ENCODE results near the gene GCLC. TPM values are rescaled to one million over a fixed set of nuclear protein-coding genes. Genes with fewer than 3 reads are reported as not detected.

GCLC gene
- total and polyA plus RNA-seq, 9 of the 15 experiments (the other 6 are each of a cell fraction or from before 2014, with no cell fraction given) = 3.9 to 20.0 (median 9.4) TPM

DNA sequence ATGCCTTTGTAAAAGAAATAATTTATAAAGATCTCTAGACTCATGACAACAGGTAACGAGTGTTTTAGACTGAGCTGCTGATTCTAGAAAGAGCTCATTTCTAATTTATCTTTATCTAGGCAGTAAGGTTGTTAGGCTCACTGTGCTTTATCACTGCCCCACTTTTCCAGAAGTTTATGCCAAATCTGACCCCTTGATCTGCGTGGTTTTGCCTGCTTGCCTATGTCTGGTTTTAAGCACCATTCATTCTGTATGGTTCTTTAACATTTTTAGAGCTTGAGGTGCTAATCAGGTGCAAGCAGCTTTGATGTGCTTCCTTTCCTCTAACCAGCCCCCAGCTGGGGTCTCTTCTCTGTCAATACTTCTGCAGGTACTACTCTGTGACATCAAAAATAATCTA is 49.7 kb upstream of the GCLC start:
- Histone ChIP-seq H3K9ac (ENCODE audit: insufficient read depth in 1 of 2, low read depth in 2 of 2, low read length in 2 of 2) (no peak overlapping the region), H3K27ac (ENCODE audit: extremely low read depth, low read depth, low read length) (no peak overlapping the region), H3K79me2 (ENCODE audit: control insufficient read depth, insufficient read depth, low read length) (no peaks in the 10 kb centered on the region), H3K9me1 (ENCODE audit: control insufficient read depth, insufficient read depth, low read length) (no peaks in the 10 kb centered on the region), H2AFZ (ENCODE audit: low read depth, low read length) (no peak overlapping the region), H3K4me3 (no peak overlapping the region), H3K4me1 (replicated peaks in 1 of 2; ENCODE audit: control insufficient read depth in 2 of 2, insufficient read depth in 2 of 2, low read length in 2 of 2) (peaks cover 0 to 6% of the 10 kb centered on the region in 2 experiments; a peak in 1 of 5 replicates), H3K27me3 (ENCODE audit: control insufficient read depth in 2 of 2, insufficient read depth in 2 of 2, low read length in 2 of 2) (0 out of 5 replicates have a peak, but pooled peaks cover 0 to 4% of the 10 kb centered on the region in 2 experiments), H3K4me2 (ENCODE audit: insufficient read depth, low read length) (no peak overlapping the region), H4K20me1 (replicated peaks; ENCODE audit: control insufficient read depth, insufficient read depth, low read length) (no peaks in the 10 kb centered on the region), H3K9me3 (replicated peaks; ENCODE audit: control insufficient read depth, insufficient read depth, low read depth, low read length) (no peaks in the 10 kb centered on the region), H3K36me3 (ENCODE audit: control insufficient read depth, insufficient read depth, low read length) (no peaks in the 10 kb centered on the region)
- FAIRE-seq (no peak), DNase-seq (ENCODE audit: extremely low read depth in 1 of 4, low spot score in 3 of 4) (no peak), ATAC-seq (no peak)
- ChIA-PET CTCF (ENCODE audit: low intra/inter-chr PET ratio) (no interaction called here), POLR2A (interaction anchor here (0.7 to 0.8 kb wide), 2 partner anchors 17 to 39 kb away, joined by 3 read pairs; no protein-coding TSS in a partner anchor)
- WGBS (ENCODE audit: insufficient coverage, low coverage, missing lambda C conversion rate) = 0% methylated on average over 2 of the region's 2 CpGs
- in situ Hi-C loops (cut with MboI) (no loop called here), intact Hi-C loops (cut with micrococcal nuclease) (no loop called here)
- BruUV-seq (replicated peaks) = no TSS peak
- TF ChIP-seq NFE2L1 (tag; IDR thresholded peaks at IDR 0.05; ENCODE audit: borderline replicate concordance, low read depth) (no peak), SMAD2 (IDR thresholded peaks at IDR 0.05; ENCODE audit: low read depth, low read length) (no peak), HMG20A (CRISPR knock-in tag; conservative IDR thresholded peaks at IDR 0.05) (no peak), SMARCA5 (IDR thresholded peaks at IDR 0.05) (no peak), ZNF431 (CRISPR knock-in tag; IDR thresholded peaks at IDR 0.05) (no peak), MYC (IDR thresholded peaks at IDR 0.05; ENCODE audit: low read depth, low read length) (no peak), MYC (CRISPR knock-in tag; IDR thresholded peaks at IDR 0.05; ENCODE audit: borderline replicate concordance, low read depth) (no peak), HDAC2 (IDR thresholded peaks at IDR 0.05) (no peak), NFIC (IDR thresholded peaks at IDR 0.05) (no peak), FOS (IDR thresholded peaks at IDR 0.05; ENCODE audit: extremely low read depth, insufficient read length) (no peak), ZKSCAN8 (CRISPR knock-in tag; IDR thresholded peaks at IDR 0.05) (no peak), ZNF274 (IDR thresholded peaks at IDR 0.05; ENCODE audit: borderline replicate concordance, low read depth, low read length) (no peak), FOXJ3 (CRISPR knock-in tag; IDR thresholded peaks at IDR 0.05) (no peak), ARID1B (IDR thresholded peaks at IDR 0.05) (no peak)
- TF ChIP-seq, protein P1, sequence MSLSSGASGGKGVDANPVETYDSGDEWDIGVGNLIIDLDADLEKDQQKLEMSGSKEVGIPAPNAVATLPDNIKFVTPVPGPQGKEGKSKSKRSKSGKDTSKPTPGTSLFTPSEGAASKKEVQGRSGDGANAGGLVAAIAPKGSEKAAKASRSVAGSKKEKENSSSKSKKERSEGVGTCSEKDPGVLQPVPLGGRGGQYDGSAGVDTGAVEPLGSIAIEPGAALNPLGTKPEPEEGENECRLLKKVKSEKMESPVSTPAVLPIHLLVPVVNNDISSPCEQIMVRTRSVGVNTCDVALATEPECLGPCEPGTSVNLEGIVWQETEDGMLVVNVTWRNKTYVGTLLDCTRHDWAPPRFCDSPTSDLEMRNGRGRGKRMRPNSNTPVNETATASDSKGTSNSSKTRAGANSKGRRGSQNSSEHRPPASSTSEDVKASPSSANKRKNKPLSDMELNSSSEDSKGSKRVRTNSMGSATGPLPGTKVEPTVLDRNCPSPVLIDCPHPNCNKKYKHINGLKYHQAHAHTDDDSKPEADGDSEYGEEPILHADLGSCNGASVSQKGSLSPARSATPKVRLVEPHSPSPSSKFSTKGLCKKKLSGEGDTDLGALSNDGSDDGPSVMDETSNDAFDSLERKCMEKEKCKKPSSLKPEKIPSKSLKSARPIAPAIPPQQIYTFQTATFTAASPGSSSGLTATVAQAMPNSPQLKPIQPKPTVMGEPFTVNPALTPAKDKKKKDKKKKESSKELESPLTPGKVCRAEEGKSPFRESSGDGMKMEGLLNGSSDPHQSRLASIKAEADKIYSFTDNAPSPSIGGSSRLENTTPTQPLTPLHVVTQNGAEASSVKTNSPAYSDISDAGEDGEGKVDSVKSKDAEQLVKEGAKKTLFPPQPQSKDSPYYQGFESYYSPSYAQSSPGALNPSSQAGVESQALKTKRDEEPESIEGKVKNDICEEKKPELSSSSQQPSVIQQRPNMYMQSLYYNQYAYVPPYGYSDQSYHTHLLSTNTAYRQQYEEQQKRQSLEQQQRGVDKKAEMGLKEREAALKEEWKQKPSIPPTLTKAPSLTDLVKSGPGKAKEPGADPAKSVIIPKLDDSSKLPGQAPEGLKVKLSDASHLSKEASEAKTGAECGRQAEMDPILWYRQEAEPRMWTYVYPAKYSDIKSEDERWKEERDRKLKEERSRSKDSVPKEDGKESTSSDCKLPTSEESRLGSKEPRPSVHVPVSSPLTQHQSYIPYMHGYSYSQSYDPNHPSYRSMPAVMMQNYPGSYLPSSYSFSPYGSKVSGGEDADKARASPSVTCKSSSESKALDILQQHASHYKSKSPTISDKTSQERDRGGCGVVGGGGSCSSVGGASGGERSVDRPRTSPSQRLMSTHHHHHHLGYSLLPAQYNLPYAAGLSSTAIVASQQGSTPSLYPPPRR (CRISPR knock-in tag; IDR thresholded peaks at IDR 0.05; ENCODE audit: borderline replicate concordance) = no peak
- TF ChIP-seq, protein P2, sequence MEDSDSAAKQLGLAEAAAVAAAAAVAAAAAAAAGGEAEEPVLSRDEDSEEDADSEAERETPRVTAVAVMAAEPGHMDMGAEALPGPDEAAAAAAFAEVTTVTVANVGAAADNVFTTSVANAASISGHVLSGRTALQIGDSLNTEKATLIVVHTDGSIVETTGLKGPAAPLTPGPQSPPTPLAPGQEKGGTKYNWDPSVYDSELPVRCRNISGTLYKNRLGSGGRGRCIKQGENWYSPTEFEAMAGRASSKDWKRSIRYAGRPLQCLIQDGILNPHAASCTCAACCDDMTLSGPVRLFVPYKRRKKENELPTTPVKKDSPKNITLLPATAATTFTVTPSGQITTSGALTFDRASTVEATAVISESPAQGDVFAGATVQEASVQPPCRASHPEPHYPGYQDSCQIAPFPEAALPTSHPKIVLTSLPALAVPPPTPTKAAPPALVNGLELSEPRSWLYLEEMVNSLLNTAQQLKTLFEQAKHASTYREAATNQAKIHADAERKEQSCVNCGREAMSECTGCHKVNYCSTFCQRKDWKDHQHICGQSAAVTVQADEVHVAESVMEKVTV (CRISPR knock-in tag; IDR thresholded peaks at IDR 0.05) = no peak
- TF ChIP-seq, protein P3, sequence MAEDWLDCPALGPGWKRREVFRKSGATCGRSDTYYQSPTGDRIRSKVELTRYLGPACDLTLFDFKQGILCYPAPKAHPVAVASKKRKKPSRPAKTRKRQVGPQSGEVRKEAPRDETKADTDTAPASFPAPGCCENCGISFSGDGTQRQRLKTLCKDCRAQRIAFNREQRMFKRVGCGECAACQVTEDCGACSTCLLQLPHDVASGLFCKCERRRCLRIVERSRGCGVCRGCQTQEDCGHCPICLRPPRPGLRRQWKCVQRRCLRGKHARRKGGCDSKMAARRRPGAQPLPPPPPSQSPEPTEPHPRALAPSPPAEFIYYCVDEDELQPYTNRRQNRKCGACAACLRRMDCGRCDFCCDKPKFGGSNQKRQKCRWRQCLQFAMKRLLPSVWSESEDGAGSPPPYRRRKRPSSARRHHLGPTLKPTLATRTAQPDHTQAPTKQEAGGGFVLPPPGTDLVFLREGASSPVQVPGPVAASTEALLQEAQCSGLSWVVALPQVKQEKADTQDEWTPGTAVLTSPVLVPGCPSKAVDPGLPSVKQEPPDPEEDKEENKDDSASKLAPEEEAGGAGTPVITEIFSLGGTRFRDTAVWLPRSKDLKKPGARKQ (CRISPR knock-in tag; IDR thresholded peaks at IDR 0.05) = no peak

Measured in K562 (cell line).